Karpas-422 (cell line): ENCODE data around the gene PKNOX2. TPM values are rescaled to one million over a fixed set of nuclear protein-coding genes. Genes with fewer than 3 reads are reported as not detected.

Source experiments
- DNase-seq: peaks from one replicate; pipeline ENCODE4 v3.0.0-alpha.2; 2015
- H2AFZ ChIP-seq: fragments of 200-600 bp; sonication (generic); 2 replicates; pipeline ENCODE4 v1.6.1; 2014; ENCODE audit warnings: antibody characterized with exemption, low read length, mixed read lengths
- H3K27ac ChIP-seq: fragments of 200-600 bp; sonication (generic); 2 replicates; pipeline ENCODE4 v1.5.1; 2014; ENCODE audit warnings: mild to moderate bottlenecking, low read length, moderate library complexity
- H3K27me3 ChIP-seq: fragments of 200-600 bp; sonication (generic); 2 replicates; pipeline ENCODE4 v1.6.1; 2014; ENCODE audit warnings: low read length, mixed read lengths
- H3K36me3 ChIP-seq: fragments of 200-600 bp; sonication (generic); 2 replicates; pipeline ENCODE4 v1.6.1; 2014; ENCODE audit warnings: low read length, mixed read lengths; ENCODE audit not compliant: insufficient read depth
- H3K4me1 ChIP-seq: fragments of 200-600 bp; sonication (generic); 2 replicates; pipeline ENCODE4 v1.6.1; 2014; ENCODE audit warnings: mild to moderate bottlenecking, low read length, mixed read lengths
- H3K4me2 ChIP-seq: fragments of 200-600 bp; sonication (generic); 2 replicates; pipeline ENCODE4 v1.6.1; 2014; ENCODE audit warnings: low read length, low read depth, mild to moderate bottlenecking; ENCODE audit not compliant: poor library complexity, severe bottlenecking
- H3K4me3 ChIP-seq: fragments of 200-600 bp; sonication (generic); 2 replicates; pipeline ENCODE4 v1.5.1; 2014; ENCODE audit warnings: mild to moderate bottlenecking, antibody characterized with exemption, low read length, mixed read lengths
- H3K79me2 ChIP-seq: fragments of 200-600 bp; sonication (generic); 2 replicates; pipeline ENCODE4 v1.6.1; 2014; ENCODE audit warnings: mild to moderate bottlenecking, low read length, mixed read lengths
- H3K9ac ChIP-seq: fragments of 200-600 bp; sonication (generic); 2 replicates; pipeline ENCODE4 v1.6.0; 2014; ENCODE audit warnings: low read length
- H3K9me2 ChIP-seq: fragments of 200-600 bp; sonication (generic), shearing (Covaris generic); replicated peaks from 2 replicates; pipeline ENCODE4 v1.6.0; 2014; ENCODE audit warnings: mild to moderate bottlenecking, low read length, moderate library complexity; ENCODE audit not compliant: insufficient read depth
- H3K9me3 ChIP-seq: fragments of 300-700, 200-600 bp; sonication (generic); 2 replicates; pipeline ENCODE4 v1.6.1; 2014; ENCODE audit warnings: low read length, mixed read lengths
- H4K20me1 ChIP-seq: fragments of 200-600 bp; sonication (generic); 2 replicates; pipeline ENCODE4 v1.6.1; 2014; ENCODE audit warnings: mild to moderate bottlenecking, antibody characterized with exemption, low read length, low read depth; ENCODE audit not compliant: insufficient read depth
- total RNA-seq: library from RNA; depleted of rRNA; stranded (reverse); fragments of >200 nt; shearing (Covaris generic); gene quantifications from 2 replicates; pipeline ENCODE4 v1.2.3, GENCODE V29; 2014; ENCODE audit warnings: low replicate concordance

PKNOX2 gene
- total RNA-seq, 1 experiment from 2014 or later, result 1.5 TPM

GRCh38 chr11:125272821-125273220 is 108.3 kb downstream of the PKNOX2 start:
- H3K4me3 ChIP-seq, result no peak overlapping the region
- no peaks in the 10 kb centered on the region for H4K20me1 ChIP-seq
- H3K27me3 ChIP-seq, result no peaks in the 10 kb centered on the region
- no peak overlapping the region for H3K9ac ChIP-seq
- no peaks in the 10 kb centered on the region for H3K36me3 ChIP-seq
- H3K27ac ChIP-seq, result no peak overlapping the region
- no peak for DNase-seq
- no peaks in the 10 kb centered on the region for H3K9me2 ChIP-seq
- H3K4me2 ChIP-seq, result no peak overlapping the region
- no peaks in the 10 kb centered on the region for H3K79me2 ChIP-seq
- no peaks in the 10 kb centered on the region for H3K9me3 ChIP-seq
- no peaks in the 10 kb centered on the region for H3K4me1 ChIP-seq
- no peak overlapping the region for H2AFZ ChIP-seq

GRCh38 chr11:125273519-125274000 is 109.0 kb downstream of the PKNOX2 start:
- DNase-seq, result no peak
- H3K4me2 ChIP-seq, result no peak overlapping the region
- no peak overlapping the region for H2AFZ ChIP-seq
- no peaks in the 10 kb centered on the region for H3K9me3 ChIP-seq
- no peaks in the 10 kb centered on the region for H4K20me1 ChIP-seq
- H3K27me3 ChIP-seq, result no peaks in the 10 kb centered on the region
- H3K9ac ChIP-seq, result no peak overlapping the region
- H3K27ac ChIP-seq, result no peak overlapping the region
- no peaks in the 10 kb centered on the region for H3K9me2 ChIP-seq
- H3K4me1 ChIP-seq, result no peaks in the 10 kb centered on the region
- no peak overlapping the region for H3K4me3 ChIP-seq
- H3K79me2 ChIP-seq, result no peaks in the 10 kb centered on the region
- H3K36me3 ChIP-seq, result no peaks in the 10 kb centered on the region

- no peaks in the 10 kb centered on the region for H3K27me3 ChIP-seq
- H3K79me2 ChIP-seq, result no peaks in the 10 kb centered on the region
- no peak overlapping the region for H2AFZ ChIP-seq
- no peak for DNase-seq
- H3K36me3 ChIP-seq, result no peaks in the 10 kb centered on the region
- no peak overlapping the region for H3K4me3 ChIP-seq
- no peaks in the 10 kb centered on the region for H3K9me2 ChIP-seq
- H3K9ac ChIP-seq, result no peak overlapping the region
- no peaks in the 10 kb centered on the region for H3K4me1 ChIP-seq
- H3K27ac ChIP-seq, result no peak overlapping the region
- no peak overlapping the region for H3K4me2 ChIP-seq
- no peaks in the 10 kb centered on the region for H4K20me1 ChIP-seq
- H3K9me3 ChIP-seq, result no peaks in the 10 kb centered on the region
Observed at GRCh38 chr11:125274309-125274708, 109.8 kb downstream of the PKNOX2 start.

- H3K4me2 ChIP-seq, result no peak overlapping the region
- H3K79me2 ChIP-seq, result no peaks in the 10 kb centered on the region
- H3K27me3 ChIP-seq, result no peaks in the 10 kb centered on the region
- no peaks in the 10 kb centered on the region for H3K9me2 ChIP-seq
- no peak overlapping the region for H3K4me3 ChIP-seq
- no peaks in the 10 kb centered on the region for H3K4me1 ChIP-seq
- H3K9me3 ChIP-seq, result no peaks in the 10 kb centered on the region
- H3K36me3 ChIP-seq, result no peaks in the 10 kb centered on the region
- DNase-seq, result no peak
- no peaks in the 10 kb centered on the region for H4K20me1 ChIP-seq
- H3K9ac ChIP-seq, result no peak overlapping the region
- no peak overlapping the region for H2AFZ ChIP-seq
- H3K27ac ChIP-seq, result no peak overlapping the region
Observed at GRCh38 chr11:125274774-125275173, 110.2 kb downstream of the PKNOX2 start.

DNA sequence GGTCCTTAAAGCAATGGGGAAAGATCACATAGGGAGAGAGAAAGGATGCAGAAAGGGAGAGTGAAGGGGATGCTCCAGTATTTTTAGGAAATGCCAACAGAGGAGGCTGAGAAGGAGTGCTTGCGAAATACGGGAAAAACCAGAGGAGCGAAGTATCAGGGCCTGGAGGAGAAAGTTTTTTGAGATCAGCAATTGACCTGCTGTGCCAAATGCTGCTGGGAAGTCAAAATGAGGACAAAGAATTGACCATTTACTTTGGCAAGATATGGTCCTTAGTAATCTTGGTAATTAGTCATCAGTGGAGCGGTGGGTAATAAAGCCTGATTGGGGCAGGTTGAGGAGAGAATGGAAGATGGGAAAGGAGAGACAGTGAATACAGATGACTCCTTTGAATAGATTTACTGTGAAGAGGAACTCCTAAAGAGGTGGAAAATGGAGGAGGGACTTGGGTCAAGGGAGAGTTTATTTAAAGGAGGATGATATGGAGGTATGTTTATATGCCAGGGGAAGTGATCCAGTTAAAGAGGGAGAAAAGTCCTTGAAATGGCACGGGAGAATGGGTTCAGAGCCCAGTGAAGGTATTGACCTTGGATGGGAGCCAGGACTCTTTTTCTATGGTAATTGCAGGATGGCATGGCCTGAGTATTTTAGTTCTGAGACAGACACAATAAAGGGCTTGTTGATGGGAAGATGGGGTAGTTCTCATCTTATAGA is 111.5 kb downstream of the PKNOX2 start:
- Histone ChIP-seq H3K27me3 (no peaks in the 10 kb centered on the region), H3K79me2 (no peaks in the 10 kb centered on the region), H4K20me1 (no peaks in the 10 kb centered on the region), H3K9ac (no peak overlapping the region), H3K9me3 (no peaks in the 10 kb centered on the region), H3K9me2 (no peaks in the 10 kb centered on the region), H3K27ac (no peak overlapping the region), H3K4me1 (no peaks in the 10 kb centered on the region; the same call in 1 of the 2 replicates), H3K36me3 (no peaks in the 10 kb centered on the region), H3K4me2 (no peak overlapping the region), H3K4me3 (no peak overlapping the region), H2AFZ (no peak overlapping the region)
- DNase-seq, result no peak

DNA sequence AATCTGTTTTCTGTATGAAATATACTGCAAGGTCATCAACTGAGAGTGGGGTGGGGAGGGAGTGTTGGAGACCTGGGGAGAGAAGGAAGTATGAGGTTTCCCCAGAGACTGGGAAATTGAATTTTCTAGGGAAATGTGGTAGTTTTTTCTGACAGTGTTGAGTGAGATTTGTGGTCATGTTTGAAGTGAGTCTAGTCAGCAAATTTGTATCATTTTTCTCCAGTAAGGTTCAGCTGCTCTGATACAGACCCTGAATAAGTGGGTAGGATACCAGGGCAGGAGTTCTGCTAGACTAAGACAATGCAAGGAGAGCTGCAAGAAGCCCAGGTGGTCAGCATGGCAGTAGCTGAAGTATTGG is 112.0 kb downstream of the PKNOX2 start:
- no peak overlapping the region for H3K9ac ChIP-seq
- no peaks in the 10 kb centered on the region for H3K36me3 ChIP-seq
- H3K27ac ChIP-seq, result no peak overlapping the region
- no peaks in the 10 kb centered on the region for H4K20me1 ChIP-seq
- no peaks in the 10 kb centered on the region for H3K27me3 ChIP-seq
- no peaks in the 10 kb centered on the region for H3K79me2 ChIP-seq
- H3K4me3 ChIP-seq, result no peak overlapping the region
- H3K4me1 ChIP-seq, result peaks cover 5% of the 10 kb centered on the region
- no peak overlapping the region for H3K4me2 ChIP-seq
- no peaks in the 10 kb centered on the region for H3K9me3 ChIP-seq
- H3K9me2 ChIP-seq, result no peaks in the 10 kb centered on the region
- no peak for DNase-seq
- H2AFZ ChIP-seq, result no peak overlapping the region

DNA sequence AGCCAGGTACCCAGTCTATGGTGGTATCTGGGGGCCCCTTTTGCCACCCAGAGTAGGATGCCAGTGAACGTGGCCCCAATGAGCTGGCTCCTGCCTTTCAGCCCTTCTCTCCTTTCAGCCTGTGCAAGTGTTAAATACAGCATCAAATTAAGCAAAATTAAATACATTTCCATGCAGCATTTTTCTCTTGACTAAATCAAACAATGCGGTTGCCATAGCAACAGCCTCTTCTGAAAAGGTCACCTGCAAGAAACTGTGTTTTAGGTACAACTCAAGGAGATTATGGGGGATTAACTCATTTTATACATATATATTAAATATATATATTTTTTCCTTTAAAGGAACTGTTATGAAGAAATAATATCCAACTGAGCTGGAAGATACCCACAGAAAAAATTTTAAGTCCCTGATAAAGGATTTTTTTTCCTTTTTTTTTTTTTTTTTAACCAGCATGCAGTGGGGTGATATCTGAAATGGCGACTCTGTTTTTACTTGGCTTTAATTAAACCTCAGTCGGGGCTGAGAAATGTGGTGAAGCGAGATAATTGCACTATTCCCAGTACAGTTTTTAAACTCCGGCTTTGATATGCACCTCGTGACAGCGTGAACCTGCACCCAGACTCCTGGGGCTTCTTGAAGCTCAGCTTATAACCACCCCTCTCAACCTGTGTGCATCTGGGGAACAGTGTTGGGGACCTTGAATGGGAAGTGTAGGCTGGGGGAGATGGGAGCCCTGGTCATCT is 115.3 kb downstream of the PKNOX2 start:
- Histone ChIP-seq H3K79me2 (no peaks in the 10 kb centered on the region), H3K4me1 (peaks cover 33% of the 10 kb centered on the region)
- DNase-seq, result no peak

GRCh38 chr11:125280646-125281045 is 116.1 kb downstream of the PKNOX2 start:
- H4K20me1 ChIP-seq, result no peaks in the 10 kb centered on the region
- no peaks in the 10 kb centered on the region for H3K36me3 ChIP-seq
- no peak for DNase-seq
- no peak overlapping the region for H3K4me2 ChIP-seq
- H3K4me1 ChIP-seq, result peaks cover 36% of the 10 kb centered on the region
- H3K9ac ChIP-seq, result no peak overlapping the region
- no peaks in the 10 kb centered on the region for H3K27me3 ChIP-seq
- no peaks in the 10 kb centered on the region for H3K79me2 ChIP-seq
- H3K27ac ChIP-seq, result no peak overlapping the region
- H2AFZ ChIP-seq, result no peak overlapping the region
- H3K9me2 ChIP-seq, result no peaks in the 10 kb centered on the region
- H3K9me3 ChIP-seq, result no peaks in the 10 kb centered on the region
- H3K4me3 ChIP-seq, result no peak overlapping the region

More for the DNA sequence above, 115.3 kb downstream of the PKNOX2 start:
- Histone ChIP-seq H3K9me2 (no peaks in the 10 kb centered on the region), H4K20me1 (no peaks in the 10 kb centered on the region), H3K4me3 (no peak overlapping the region), H3K9ac (no peak overlapping the region), H3K27me3 (no peaks in the 10 kb centered on the region), H3K36me3 (no peaks in the 10 kb centered on the region), H2AFZ (no peak overlapping the region), H3K27ac (no peak overlapping the region), H3K4me2 (no peak overlapping the region), H3K9me3 (no peaks in the 10 kb centered on the region)
